ENCODE measurements around the gene ADCY2.

The ADCY2 gene

DNA sequence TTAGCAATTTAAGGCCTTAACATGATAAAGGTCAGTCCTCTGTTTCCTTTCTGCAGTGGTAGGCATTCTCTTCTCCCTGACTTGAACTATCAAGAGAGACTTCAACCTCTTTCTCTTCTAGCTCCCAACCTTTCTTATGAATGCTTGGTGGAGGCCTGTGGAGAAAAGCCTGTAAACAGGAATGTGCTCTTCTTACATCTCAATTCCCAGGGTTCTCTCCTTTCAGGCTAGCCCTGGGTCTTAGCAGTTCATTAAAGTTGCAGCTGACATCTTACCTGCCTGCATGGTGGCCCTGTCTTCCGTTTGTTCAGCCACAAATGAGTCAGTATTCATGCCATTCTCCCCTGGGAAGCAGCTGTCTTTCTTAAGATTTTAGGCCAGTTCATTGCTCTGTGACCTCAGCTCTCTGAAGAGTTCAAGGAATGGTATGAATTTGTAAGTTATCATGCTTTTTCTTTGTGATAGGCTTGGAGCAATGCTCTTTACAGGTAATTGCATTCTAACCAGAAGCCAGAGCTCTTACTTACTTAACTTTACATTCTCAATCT, 77.8 kb downstream of the ADCY2 start (continued):
- TF ChIP-seq, protein P1, sequence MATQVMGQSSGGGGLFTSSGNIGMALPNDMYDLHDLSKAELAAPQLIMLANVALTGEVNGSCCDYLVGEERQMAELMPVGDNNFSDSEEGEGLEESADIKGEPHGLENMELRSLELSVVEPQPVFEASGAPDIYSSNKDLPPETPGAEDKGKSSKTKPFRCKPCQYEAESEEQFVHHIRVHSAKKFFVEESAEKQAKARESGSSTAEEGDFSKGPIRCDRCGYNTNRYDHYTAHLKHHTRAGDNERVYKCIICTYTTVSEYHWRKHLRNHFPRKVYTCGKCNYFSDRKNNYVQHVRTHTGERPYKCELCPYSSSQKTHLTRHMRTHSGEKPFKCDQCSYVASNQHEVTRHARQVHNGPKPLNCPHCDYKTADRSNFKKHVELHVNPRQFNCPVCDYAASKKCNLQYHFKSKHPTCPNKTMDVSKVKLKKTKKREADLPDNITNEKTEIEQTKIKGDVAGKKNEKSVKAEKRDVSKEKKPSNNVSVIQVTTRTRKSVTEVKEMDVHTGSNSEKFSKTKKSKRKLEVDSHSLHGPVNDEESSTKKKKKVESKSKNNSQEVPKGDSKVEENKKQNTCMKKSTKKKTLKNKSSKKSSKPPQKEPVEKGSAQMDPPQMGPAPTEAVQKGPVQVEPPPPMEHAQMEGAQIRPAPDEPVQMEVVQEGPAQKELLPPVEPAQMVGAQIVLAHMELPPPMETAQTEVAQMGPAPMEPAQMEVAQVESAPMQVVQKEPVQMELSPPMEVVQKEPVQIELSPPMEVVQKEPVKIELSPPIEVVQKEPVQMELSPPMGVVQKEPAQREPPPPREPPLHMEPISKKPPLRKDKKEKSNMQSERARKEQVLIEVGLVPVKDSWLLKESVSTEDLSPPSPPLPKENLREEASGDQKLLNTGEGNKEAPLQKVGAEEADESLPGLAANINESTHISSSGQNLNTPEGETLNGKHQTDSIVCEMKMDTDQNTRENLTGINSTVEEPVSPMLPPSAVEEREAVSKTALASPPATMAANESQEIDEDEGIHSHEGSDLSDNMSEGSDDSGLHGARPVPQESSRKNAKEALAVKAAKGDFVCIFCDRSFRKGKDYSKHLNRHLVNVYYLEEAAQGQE (tag by site-specific recombination; IDR thresholded peaks at IDR 0.05) = no peak
- TF ChIP-seq ZNF10 (tag by site-specific recombination; IDR thresholded peaks at IDR 0.05) = no peak
- no peak for TF ChIP-seq ZBTB20 (tag by site-specific recombination; IDR thresholded peaks at IDR 0.05)

DNA sequence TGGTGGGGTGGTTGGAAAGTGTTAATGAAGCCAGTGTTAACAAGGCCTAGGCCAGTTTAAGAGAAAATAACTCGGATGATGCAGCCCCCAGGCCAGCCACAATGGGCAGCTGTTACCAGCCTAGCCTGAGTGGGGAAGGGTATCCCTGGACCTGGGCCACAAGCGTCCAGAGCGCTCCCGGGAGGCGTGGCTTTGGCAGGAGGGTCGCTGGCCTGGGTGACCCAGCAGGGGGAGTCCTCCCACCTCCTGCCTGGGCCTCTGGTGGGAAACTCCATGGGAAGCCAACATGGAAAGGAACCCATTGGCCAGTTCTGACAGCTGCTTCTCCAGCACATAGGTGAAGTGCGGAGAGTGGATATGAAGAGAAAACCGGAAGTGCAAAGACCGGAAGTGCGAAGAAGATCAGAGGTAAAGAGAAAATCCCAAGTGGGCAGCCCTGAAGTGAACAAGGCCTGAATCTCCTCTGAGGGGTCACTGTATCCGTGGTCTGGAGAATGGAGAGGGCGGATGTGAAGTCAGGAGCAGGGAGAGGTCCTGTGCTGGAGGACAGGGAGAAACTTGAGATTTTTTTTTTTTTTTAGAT, 79.0 kb downstream of the ADCY2 start:
- CTCF ChIA-PET = interaction anchor here (0.6 kb wide), 1 partner anchor 38 kb away, joined by 3 read pairs; no protein-coding TSS in a partner anchor
- Histone ChIP-seq H3K4me3 (ENCODE audit: low read depth, low read length) (no peak overlapping the region), H3K27ac (ENCODE audit: extremely low read depth, low read depth, low read length) (no peak overlapping the region), H3K36me3 (ENCODE audit: control insufficient read depth in 2 of 2, insufficient read depth in 1 of 2, low read length in 2 of 2) (no peaks in the 10 kb centered on the region), H3K9me3 (ENCODE audit: control insufficient read depth, insufficient read depth, low read depth, low read length) (no peaks in the 10 kb centered on the region; the same call in 1 of the 2 replicates), H3K4me1 (ENCODE audit: control insufficient read depth, insufficient read depth, low read length) (no peaks in the 10 kb centered on the region)
- POLR2A ChIA-PET = no interaction called here
- TF ChIP-seq HOXA7 (CRISPR knock-in tag; IDR thresholded peaks at IDR 0.05; ENCODE audit: borderline replicate concordance) (no peak), ELK4 (IDR thresholded peaks at IDR 0.05; ENCODE audit: borderline replicate concordance, low read depth, low read length) (no peak), ZNF24 (tag by site-specific recombination; IDR thresholded peaks at IDR 0.05) (no peak), YY1 (tag by site-specific recombination; IDR thresholded peaks at IDR 0.05) (no peak), ZFHX2 (tag by site-specific recombination; conservative IDR thresholded peaks at IDR 0.05) (no peak)
- TF ChIP-seq, protein P2, sequence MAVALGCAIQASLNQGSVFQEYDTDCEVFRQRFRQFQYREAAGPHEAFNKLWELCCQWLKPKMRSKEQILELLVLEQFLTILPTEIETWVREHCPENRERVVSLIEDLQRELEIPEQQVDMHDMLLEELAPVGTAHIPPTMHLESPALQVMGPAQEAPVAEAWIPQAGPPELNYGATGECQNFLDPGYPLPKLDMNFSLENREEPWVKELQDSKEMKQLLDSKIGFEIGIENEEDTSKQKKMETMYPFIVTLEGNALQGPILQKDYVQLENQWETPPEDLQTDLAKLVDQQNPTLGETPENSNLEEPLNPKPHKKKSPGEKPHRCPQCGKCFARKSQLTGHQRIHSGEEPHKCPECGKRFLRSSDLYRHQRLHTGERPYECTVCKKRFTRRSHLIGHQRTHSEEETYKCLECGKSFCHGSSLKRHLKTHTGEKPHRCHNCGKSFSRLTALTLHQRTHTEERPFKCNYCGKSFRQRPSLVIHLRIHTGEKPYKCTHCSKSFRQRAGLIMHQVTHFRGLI (tag by site-specific recombination; IDR thresholded peaks at IDR 0.05) = no peak

GRCh38 chr5:7478459-7478858, 82.5 kb downstream of the ADCY2 start:
- no peaks in the 10 kb centered on the region for H3K4me1 ChIP-seq (ENCODE audit: control insufficient read depth, insufficient read depth, low read length)
- no peaks in the 10 kb centered on the region for H3K36me3 ChIP-seq (ENCODE audit: control insufficient read depth in 2 of 2, insufficient read depth in 1 of 2, low read length in 2 of 2)
- H3K4me3 ChIP-seq (ENCODE audit: low read depth, low read length) = no peak overlapping the region
- POLR2A ChIA-PET = no interaction called here
- H3K27ac ChIP-seq (ENCODE audit: extremely low read depth, low read depth, low read length) = no peak overlapping the region
- CTCF ChIA-PET = no interaction called here
- no peak for TF ChIP-seq ZNF354C (tag by site-specific recombination; IDR thresholded peaks at IDR 0.05; ENCODE audit: borderline replicate concordance, low read depth)
- TF ChIP-seq ATF2 (tag by site-specific recombination; IDR thresholded peaks at IDR 0.05; ENCODE audit: low read depth) = no peak
- TF ChIP-seq ZNF600 (tag by site-specific recombination; IDR thresholded peaks at IDR 0.05) = no peak
- no peak for TF ChIP-seq KLF8 (tag by site-specific recombination; IDR thresholded peaks at IDR 0.05)
- no peak for TF ChIP-seq ZNF2 (tag by site-specific recombination; IDR thresholded peaks at IDR 0.05)
- TF ChIP-seq ZNF416 (tag by site-specific recombination; IDR thresholded peaks at IDR 0.05) = no peak
- TF ChIP-seq, protein P3, sequence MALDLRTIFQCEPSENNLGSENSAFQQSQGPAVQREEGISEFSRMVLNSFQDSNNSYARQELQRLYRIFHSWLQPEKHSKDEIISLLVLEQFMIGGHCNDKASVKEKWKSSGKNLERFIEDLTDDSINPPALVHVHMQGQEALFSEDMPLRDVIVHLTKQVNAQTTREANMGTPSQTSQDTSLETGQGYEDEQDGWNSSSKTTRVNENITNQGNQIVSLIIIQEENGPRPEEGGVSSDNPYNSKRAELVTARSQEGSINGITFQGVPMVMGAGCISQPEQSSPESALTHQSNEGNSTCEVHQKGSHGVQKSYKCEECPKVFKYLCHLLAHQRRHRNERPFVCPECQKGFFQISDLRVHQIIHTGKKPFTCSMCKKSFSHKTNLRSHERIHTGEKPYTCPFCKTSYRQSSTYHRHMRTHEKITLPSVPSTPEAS (tag by site-specific recombination; IDR thresholded peaks at IDR 0.05) = no peak
- no peak for TF ChIP-seq ZSCAN23 (tag by site-specific recombination; IDR thresholded peaks at IDR 0.05)
- TF ChIP-seq, protein P4, sequence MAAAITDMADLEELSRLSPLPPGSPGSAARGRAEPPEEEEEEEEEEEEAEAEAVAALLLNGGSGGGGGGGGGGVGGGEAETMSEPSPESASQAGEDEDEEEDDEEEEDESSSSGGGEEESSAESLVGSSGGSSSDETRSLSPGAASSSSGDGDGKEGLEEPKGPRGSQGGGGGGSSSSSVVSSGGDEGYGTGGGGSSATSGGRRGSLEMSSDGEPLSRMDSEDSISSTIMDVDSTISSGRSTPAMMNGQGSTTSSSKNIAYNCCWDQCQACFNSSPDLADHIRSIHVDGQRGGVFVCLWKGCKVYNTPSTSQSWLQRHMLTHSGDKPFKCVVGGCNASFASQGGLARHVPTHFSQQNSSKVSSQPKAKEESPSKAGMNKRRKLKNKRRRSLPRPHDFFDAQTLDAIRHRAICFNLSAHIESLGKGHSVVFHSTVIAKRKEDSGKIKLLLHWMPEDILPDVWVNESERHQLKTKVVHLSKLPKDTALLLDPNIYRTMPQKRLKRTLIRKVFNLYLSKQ (tag by site-specific recombination; IDR thresholded peaks at IDR 0.05; ENCODE audit: borderline replicate concordance) = no peak
- H3K9me3 ChIP-seq (ENCODE audit: control insufficient read depth, insufficient read depth, low read depth, low read length) = no peaks in the 10 kb centered on the region; the same call in 1 of the 2 replicates

Measured in HEK293 (cell line).